ENCODE data around the gene VPS13C.

DNA sequence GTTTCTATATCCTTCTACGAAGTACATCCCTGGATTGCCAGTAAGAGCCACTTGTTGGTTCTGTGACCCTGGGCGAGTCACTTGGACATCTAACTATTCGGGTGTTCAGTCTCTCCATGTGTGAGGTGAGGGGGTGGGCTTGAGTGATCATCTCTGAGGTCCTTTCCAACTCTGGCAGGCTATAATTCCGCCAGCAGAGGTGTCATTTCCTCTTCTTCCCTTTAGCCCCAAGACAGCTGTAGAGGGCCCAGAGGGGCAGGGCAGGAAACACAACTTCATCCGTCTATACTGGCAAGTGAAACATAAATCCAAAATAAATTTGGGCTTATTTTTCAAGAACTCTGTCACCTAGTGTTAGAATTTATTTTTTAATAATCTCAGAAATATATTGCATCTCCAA, 44.6 kb upstream of the VPS13C start:
- no peak for TF ChIP-seq YY1 (IDR thresholded peaks at IDR 0.05; ENCODE audit: insufficient read depth, insufficient read length)
- TF ChIP-seq SUZ12 (IDR thresholded peaks at IDR 0.05; ENCODE audit: extremely low read depth, insufficient read depth, insufficient read length), result no peak
- TF ChIP-seq ZNF274 (IDR thresholded peaks at IDR 0.05; ENCODE audit: low read depth, low read length), result no peak

Measured in NT2/D1 (cell line).